ENCODE results near the gene SLC25A52. TPM values are rescaled to one million over a fixed set of nuclear protein-coding genes. Genes with fewer than 3 reads are reported as not detected.

SLC25A52 gene
- total RNA-seq, 1 experiment from 2014 or later: not detected

DNA sequence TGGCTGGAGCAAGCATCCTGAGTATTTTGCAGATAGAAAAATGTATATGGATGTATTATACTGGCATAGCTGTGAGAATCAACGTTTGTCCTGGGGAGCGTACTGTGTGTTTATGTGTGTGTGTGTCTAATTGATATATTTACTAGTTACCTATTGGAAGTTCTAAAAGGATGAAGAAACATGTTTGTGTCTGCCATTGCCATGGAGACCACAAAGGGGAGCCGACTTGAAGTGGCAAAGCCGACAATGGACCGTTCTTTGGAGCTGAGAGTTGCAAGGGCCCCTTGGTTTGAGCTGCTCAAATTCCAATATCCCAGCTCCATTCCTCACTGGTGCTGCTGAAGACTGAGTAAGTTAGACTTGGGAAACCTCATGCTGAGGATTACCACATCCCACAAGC, 14.3 kb upstream of the SLC25A52 start (continued):
- TF ChIP-seq NR3C1 (CRISPR knock-in tag; conservative IDR thresholded peaks at IDR 0.05; ENCODE audit: low read depth): no peak

DNA sequence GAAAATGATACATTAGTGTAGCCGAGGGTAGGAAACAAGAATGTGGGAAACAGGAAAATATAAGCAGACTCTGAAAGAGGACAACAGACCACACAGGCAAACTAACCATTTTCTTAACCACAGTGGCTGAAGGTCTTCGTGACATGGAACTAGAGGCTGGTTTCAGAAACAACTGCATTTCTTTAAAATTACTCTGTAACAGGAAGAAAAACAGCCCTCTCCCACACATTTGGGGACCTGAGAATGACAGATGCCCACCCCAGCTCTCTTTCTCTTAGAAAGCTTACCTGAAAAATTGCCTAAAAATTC, 13.8 kb upstream of the SLC25A52 start:
- Mint-ChIP-seq H3K4me1 (peaks cover 17% of the 10 kb centered on the region), H3K27me3 (ENCODE audit: low read depth) (peaks cover 5% of the 10 kb centered on the region; the same call in 1 of the 2 replicates), H3K36me3 (peaks cover 24% of the 10 kb centered on the region), H3K27ac (no peak overlapping the region), H3K4me3 (no peak overlapping the region), H3K9me3 (peaks cover 33% of the 10 kb centered on the region)
- POLR2A ChIA-PET: no interaction called here
- no peak for DNase-seq (ENCODE audit: low spot score)
- TF ChIP-seq FOXP1 (CRISPR knock-in tag; IDR thresholded peaks at IDR 0.05; ENCODE audit: borderline replicate concordance): no peak
- TF ChIP-seq PRRX2 (CRISPR knock-in tag; IDR thresholded peaks at IDR 0.05): no peak
- TF ChIP-seq SMAD4 (CRISPR knock-in tag; IDR thresholded peaks at IDR 0.05): no peak
- TF ChIP-seq, protein P1, sequence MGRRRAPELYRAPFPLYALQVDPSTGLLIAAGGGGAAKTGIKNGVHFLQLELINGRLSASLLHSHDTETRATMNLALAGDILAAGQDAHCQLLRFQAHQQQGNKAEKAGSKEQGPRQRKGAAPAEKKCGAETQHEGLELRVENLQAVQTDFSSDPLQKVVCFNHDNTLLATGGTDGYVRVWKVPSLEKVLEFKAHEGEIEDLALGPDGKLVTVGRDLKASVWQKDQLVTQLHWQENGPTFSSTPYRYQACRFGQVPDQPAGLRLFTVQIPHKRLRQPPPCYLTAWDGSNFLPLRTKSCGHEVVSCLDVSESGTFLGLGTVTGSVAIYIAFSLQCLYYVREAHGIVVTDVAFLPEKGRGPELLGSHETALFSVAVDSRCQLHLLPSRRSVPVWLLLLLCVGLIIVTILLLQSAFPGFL (CRISPR knock-in tag; IDR thresholded peaks at IDR 0.05; ENCODE audit: borderline replicate concordance): no peak
- TF ChIP-seq TP53 (CRISPR knock-in tag; IDR thresholded peaks at IDR 0.05): no peak
- TF ChIP-seq, protein P2, sequence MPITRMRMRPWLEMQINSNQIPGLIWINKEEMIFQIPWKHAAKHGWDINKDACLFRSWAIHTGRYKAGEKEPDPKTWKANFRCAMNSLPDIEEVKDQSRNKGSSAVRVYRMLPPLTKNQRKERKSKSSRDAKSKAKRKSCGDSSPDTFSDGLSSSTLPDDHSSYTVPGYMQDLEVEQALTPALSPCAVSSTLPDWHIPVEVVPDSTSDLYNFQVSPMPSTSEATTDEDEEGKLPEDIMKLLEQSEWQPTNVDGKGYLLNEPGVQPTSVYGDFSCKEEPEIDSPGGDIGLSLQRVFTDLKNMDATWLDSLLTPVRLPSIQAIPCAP (CRISPR knock-in tag; IDR thresholded peaks at IDR 0.05): no peak
- no peak for TF ChIP-seq ZNF121 (CRISPR knock-in tag; IDR thresholded peaks at IDR 0.05)
- no peak for TF ChIP-seq SOX15 (CRISPR knock-in tag; IDR thresholded peaks at IDR 0.05)
- TF ChIP-seq NFATC4 (CRISPR knock-in tag; IDR thresholded peaks at IDR 0.05): no peak
- TF ChIP-seq ZNF416 (CRISPR knock-in tag; IDR thresholded peaks at IDR 0.05): no peak
- no peak for TF ChIP-seq NFYB (CRISPR knock-in tag; conservative IDR thresholded peaks at IDR 0.05; ENCODE audit: low read depth)
- TF ChIP-seq, protein P3, sequence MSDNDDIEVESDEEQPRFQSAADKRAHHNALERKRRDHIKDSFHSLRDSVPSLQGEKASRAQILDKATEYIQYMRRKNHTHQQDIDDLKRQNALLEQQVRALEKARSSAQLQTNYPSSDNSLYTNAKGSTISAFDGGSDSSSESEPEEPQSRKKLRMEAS (CRISPR knock-in tag; IDR thresholded peaks at IDR 0.05): no peak
- TF ChIP-seq, protein P4, sequence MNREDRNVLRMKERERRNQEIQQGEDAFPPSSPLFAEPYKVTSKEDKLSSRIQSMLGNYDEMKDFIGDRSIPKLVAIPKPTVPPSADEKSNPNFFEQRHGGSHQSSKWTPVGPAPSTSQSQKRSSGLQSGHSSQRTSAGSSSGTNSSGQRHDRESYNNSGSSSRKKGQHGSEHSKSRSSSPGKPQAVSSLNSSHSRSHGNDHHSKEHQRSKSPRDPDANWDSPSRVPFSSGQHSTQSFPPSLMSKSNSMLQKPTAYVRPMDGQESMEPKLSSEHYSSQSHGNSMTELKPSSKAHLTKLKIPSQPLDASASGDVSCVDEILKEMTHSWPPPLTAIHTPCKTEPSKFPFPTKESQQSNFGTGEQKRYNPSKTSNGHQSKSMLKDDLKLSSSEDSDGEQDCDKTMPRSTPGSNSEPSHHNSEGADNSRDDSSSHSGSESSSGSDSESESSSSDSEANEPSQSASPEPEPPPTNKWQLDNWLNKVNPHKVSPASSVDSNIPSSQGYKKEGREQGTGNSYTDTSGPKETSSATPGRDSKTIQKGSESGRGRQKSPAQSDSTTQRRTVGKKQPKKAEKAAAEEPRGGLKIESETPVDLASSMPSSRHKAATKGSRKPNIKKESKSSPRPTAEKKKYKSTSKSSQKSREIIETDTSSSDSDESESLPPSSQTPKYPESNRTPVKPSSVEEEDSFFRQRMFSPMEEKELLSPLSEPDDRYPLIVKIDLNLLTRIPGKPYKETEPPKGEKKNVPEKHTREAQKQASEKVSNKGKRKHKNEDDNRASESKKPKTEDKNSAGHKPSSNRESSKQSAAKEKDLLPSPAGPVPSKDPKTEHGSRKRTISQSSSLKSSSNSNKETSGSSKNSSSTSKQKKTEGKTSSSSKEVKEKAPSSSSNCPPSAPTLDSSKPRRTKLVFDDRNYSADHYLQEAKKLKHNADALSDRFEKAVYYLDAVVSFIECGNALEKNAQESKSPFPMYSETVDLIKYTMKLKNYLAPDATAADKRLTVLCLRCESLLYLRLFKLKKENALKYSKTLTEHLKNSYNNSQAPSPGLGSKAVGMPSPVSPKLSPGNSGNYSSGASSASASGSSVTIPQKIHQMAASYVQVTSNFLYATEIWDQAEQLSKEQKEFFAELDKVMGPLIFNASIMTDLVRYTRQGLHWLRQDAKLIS (CRISPR knock-in tag; IDR thresholded peaks at IDR 0.05; ENCODE audit: borderline replicate concordance): no peak
- TF ChIP-seq, protein P5, sequence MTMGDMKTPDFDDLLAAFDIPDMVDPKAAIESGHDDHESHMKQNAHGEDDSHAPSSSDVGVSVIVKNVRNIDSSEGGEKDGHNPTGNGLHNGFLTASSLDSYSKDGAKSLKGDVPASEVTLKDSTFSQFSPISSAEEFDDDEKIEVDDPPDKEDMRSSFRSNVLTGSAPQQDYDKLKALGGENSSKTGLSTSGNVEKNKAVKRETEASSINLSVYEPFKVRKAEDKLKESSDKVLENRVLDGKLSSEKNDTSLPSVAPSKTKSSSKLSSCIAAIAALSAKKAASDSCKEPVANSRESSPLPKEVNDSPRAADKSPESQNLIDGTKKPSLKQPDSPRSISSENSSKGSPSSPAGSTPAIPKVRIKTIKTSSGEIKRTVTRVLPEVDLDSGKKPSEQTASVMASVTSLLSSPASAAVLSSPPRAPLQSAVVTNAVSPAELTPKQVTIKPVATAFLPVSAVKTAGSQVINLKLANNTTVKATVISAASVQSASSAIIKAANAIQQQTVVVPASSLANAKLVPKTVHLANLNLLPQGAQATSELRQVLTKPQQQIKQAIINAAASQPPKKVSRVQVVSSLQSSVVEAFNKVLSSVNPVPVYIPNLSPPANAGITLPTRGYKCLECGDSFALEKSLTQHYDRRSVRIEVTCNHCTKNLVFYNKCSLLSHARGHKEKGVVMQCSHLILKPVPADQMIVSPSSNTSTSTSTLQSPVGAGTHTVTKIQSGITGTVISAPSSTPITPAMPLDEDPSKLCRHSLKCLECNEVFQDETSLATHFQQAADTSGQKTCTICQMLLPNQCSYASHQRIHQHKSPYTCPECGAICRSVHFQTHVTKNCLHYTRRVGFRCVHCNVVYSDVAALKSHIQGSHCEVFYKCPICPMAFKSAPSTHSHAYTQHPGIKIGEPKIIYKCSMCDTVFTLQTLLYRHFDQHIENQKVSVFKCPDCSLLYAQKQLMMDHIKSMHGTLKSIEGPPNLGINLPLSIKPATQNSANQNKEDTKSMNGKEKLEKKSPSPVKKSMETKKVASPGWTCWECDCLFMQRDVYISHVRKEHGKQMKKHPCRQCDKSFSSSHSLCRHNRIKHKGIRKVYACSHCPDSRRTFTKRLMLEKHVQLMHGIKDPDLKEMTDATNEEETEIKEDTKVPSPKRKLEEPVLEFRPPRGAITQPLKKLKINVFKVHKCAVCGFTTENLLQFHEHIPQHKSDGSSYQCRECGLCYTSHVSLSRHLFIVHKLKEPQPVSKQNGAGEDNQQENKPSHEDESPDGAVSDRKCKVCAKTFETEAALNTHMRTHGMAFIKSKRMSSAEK (CRISPR knock-in tag; IDR thresholded peaks at IDR 0.05; ENCODE audit: borderline replicate concordance): no peak
- CTCF ChIA-PET: interaction anchor here (0.9 kb wide), 1 partner anchor 12 kb away, joined by 3 read pairs; no protein-coding TSS in a partner anchor
- ATAC-seq: no peak

All from WTC11 (cell line).